ENCODE data around the gene MARCHF10.

DNA sequence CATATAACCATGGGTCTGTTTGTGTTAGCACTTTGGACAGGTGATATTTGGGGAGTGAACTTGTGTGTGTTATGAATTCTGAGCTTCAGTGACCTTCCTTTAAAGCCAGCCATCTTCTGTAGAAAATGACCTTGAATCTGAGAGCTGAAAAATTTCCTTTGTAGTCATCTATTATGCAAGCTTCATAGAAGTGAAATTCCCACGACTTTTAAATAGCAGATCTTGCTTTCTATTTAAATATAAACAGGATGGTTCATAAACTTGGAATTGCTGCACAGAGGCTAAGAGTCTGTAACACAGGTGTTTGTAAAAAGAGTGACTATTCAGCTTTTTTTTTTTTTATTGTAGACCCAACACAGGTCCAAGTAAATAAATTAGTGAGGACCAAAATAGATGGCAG, 85.5 kb downstream of the MARCHF10 start:
- TF ChIP-seq EZH2 (IDR thresholded peaks at IDR 0.05; ENCODE audit: insufficient read depth, poor library complexity, severe bottlenecking) (no peak), EZH2phosphoT487 (IDR thresholded peaks at IDR 0.05; ENCODE audit: insufficient read depth, low read depth) (no peak)
